HepG2 (cell line): Measurements from ENCODE around the gene PLCL1. TPM values are rescaled to one million over a fixed set of nuclear protein-coding genes. Genes with fewer than 3 reads are reported as not detected.

Experiments used
- ATAC-seq: fragments of 200-7000 bp; cut with Tn5 transposase; 3 replicates; pipeline ENCODE4 v1.9.1; 2020; ENCODE audit warnings: mild to moderate bottlenecking, moderate library complexity
- BruUV-seq: library from RNA; stranded (reverse); fragments of 400-500 nt; replicated peaks from 2 replicates; lab custom pipeline; 2021; lab: Mats Ljungman, UMichigan
- CTCF ChIA-PET: fragments of 300-600 bp; formaldehyde crosslinking; extraction: SDS; loops from one replicate; lab custom pipeline; 2021; ENCODE audit warnings: low total read pairs, inconsistent platforms, low intra/inter-chr PET ratio; lab: Yijun Ruan, JAX
- POLR2A ChIA-PET: fragments of 350-600 bp; sonication (Branson Sonifier 250); formaldehyde crosslinking; loops from one replicate; lab custom pipeline; 2020; ENCODE audit warnings: antibody characterized with exemption, inconsistent platforms; lab: Yijun Ruan, JAX
- DNase-seq: peaks from one replicate; pipeline ENCODE4 v3.0.0-alpha.2; 2015; ENCODE audit warnings: low spot score
- FAIRE-seq: peaks from 3 replicates; lab custom pipeline; 2011; peaks lifted over from hg19 to GRCh38; lab: Jason Lieb, UNC
- H2AFZ ChIP-seq: one replicate; pipeline ENCODE4 v1.6.1; 2011; ENCODE audit warnings: low read length, inconsistent platforms
- H3K27ac ChIP-seq: fragments of 300-600 bp; 3 replicates; pipeline ENCODE4 v1.8.0; 2011; ENCODE audit warnings: mixed run types, mild to moderate bottlenecking, mixed read lengths, low read length, inconsistent platforms; ENCODE audit not compliant: insufficient read depth; ENCODE audit errors: extremely low read length
- H3K27me3 ChIP-seq, 2 experiments: fragments of 200-600 bp in 1 of 2; 2 replicates in 1 of 2; 3 replicates in 1 of 2; pipeline versions ENCODE4 v1.6.0 to v1.8.0; 2011; ENCODE audit warnings: low read length in 2 of 2, mild to moderate bottlenecking in 2 of 2, moderate library complexity in 2 of 2, inconsistent platforms in 1 of 2; ENCODE audit not compliant: insufficient read depth in 2 of 2, control insufficient read depth in 1 of 2
- H3K36me3 ChIP-seq, 2 experiments: fragments of 200-600 bp in 1 of 2; replicated peaks in 1 of 2; 2 replicates in 1 of 2; 3 replicates in 1 of 2; pipeline versions ENCODE4 v1.5.1 to v1.8.0; 2011; ENCODE audit warnings: low read length in 2 of 2, inconsistent platforms in 1 of 2; ENCODE audit not compliant: insufficient read depth in 2 of 2, control insufficient read depth in 1 of 2
- H3K4me1 ChIP-seq: 2 replicates; pipeline ENCODE4 v1.5.1; 2012; ENCODE audit warnings: low read length, inconsistent platforms; ENCODE audit not compliant: insufficient read depth
- H3K4me2 ChIP-seq: 2 replicates; pipeline ENCODE4 v1.6.0; 2011; ENCODE audit warnings: low read depth, low read length, inconsistent platforms
- H3K4me3 ChIP-seq, 3 experiments: fragments of 200-600 bp in 1 of 3; sonication (generic), shearing (Covaris generic) in 1 of 3; replicated peaks in 1 of 3; 2 replicates each; pipeline ENCODE4 v1.5.1; 2011 to 2016; ENCODE audit warnings: low read length in 3 of 3, inconsistent platforms in 2 of 3, low read depth in 2 of 3, mild to moderate bottlenecking in 2 of 3, control low read depth in 1 of 3, mixed read lengths in 1 of 3; ENCODE audit not compliant: insufficient read depth in 1 of 3
- H3K79me2 ChIP-seq: one replicate; pipeline ENCODE4 v1.6.1; 2011; ENCODE audit warnings: low read length, inconsistent platforms; ENCODE audit not compliant: insufficient read depth
- H3K9ac ChIP-seq: 2 replicates; pipeline ENCODE4 v1.6.0; 2011; ENCODE audit warnings: mild to moderate bottlenecking, low read depth, low read length, inconsistent platforms; ENCODE audit not compliant: insufficient read depth
- H3K9me3 ChIP-seq: 2 replicates; pipeline ENCODE4 v1.5.1; 2012; ENCODE audit warnings: mild to moderate bottlenecking, low read length
- H4K20me1 ChIP-seq: 2 replicates; pipeline ENCODE4 v1.6.0; 2011; ENCODE audit warnings: inconsistent platforms, mild to moderate bottlenecking, low read length, moderate library complexity; ENCODE audit not compliant: insufficient read depth
- KIAA2018 ChIP-seq: sonication (generic); formaldehyde crosslinking; IDR thresholded peaks from 2 replicates; pipeline ENCODE4 v1.5.0; 2020; ENCODE audit warnings: mild to moderate bottlenecking, missing genetic modification reagents, borderline replicate concordance
- MAFK ChIP-seq, 2 experiments: IDR thresholded peaks in 1 of 2; conservative IDR thresholded peaks in 1 of 2; 2 replicates each; pipeline ENCODE4 v1.6.1; 2011; ENCODE audit warnings: improper control_type of control experiment in 2 of 2, low read length in 2 of 2
- MBNL3 ChIP-seq: fragments of 250-450 bp; sonication (Bioruptor Pico); conservative IDR thresholded peaks from 2 replicates; pipeline ENCODE4 v1.8.0; 2022; ENCODE audit warnings: mild to moderate bottlenecking, inconsistent platforms
- POLR2AphosphoS2 ChIP-seq: IDR thresholded peaks from 2 replicates; pipeline ENCODE4 v1.6.1; 2011; ENCODE audit warnings: low read depth, low read length, improper control_type of control experiment
- WGBS: methylation state at CpG from one replicate; pipeline ENCODE4 v1.1.6; 2017; ENCODE audit warnings: low lambda C conversion rate; 5-methylcytosine and 5-hydroxymethylcytosine counted together
- in situ Hi-C: cut with HindIII; loops from 2 replicates; pipeline ENCODE4 v1.10.0; 2017; ENCODE audit warnings: low pct_unique_long_range_greater_than_20kb; ENCODE audit not compliant: extremely low pct_ligation_motif_present
- intact Hi-C: fragments of 100-400 bp; cut with micrococcal nuclease; formaldehyde crosslinking; loops from one replicate; pipeline ENCODE4 v1.10.0; 2022; ENCODE audit not compliant: unreplicated experiment
- polyA plus RNA-seq, 8 experiments: library from polyadenylated mRNA; depleted of rRNA in 3 of 8; stranded (reverse) in 7 of 8; unstranded in 1 of 8; fragments of >200 nt; fragmentation: Illumina TruSeq in 4 of 8; extraction: Trizol in 4 of 8; gene quantifications; 2 replicates each; pipeline versions ENCODE4 v1.2.1 to v1.2.3, GENCODE V29; 2011 to 2016; ENCODE audit warnings: low read depth in 4 of 8, missing spikeins in 1 of 8, mixed read lengths in 1 of 8; ENCODE audit not compliant: insufficient read depth in 1 of 8
- total RNA-seq, 5 experiments: library from RNA; depleted of rRNA; stranded (reverse); fragments of >200 nt; fragmentation: Illumina TruSeq; extraction: Trizol; gene quantifications; 2 replicates each; pipeline ENCODE4 v1.2.3, GENCODE V29; 2016; ENCODE audit warnings: low read depth in 1 of 5
- TF ChIP-seq, protein P1 (sequence below): sonication (generic); formaldehyde crosslinking; conservative IDR thresholded peaks from 2 replicates; pipeline ENCODE4 v1.8.0; 2022; ENCODE audit warnings: missing genetic modification reagents
- TF ChIP-seq, protein P2 (sequence below): sonication (generic); formaldehyde crosslinking; IDR thresholded peaks from 2 replicates; pipeline ENCODE4 v1.4.0; 2020; ENCODE audit warnings: missing genetic modification reagents, mild to moderate bottlenecking, borderline replicate concordance

PLCL1 gene
- total and polyA plus RNA-seq, 2 of the 13 experiments (the other 11 are each of a cell fraction or from before 2014, with no cell fraction given), result not detected

GRCh38 chr2:197998702-197999101, 194.3 kb downstream of the PLCL1 start:
- Histone ChIP-seq H3K27ac (no peak overlapping the region), H3K9me3 (no peaks in the 10 kb centered on the region), H3K9ac (no peak overlapping the region), H3K4me3 (no peak overlapping the region), H3K36me3 (no peaks in the 10 kb centered on the region), H4K20me1 (no peaks in the 10 kb centered on the region), H3K4me2 (no peak overlapping the region), H3K27me3 (no peaks in the 10 kb centered on the region; a peak in 1 of 5 replicates), H3K79me2 (no peaks in the 10 kb centered on the region), H2AFZ (no peak overlapping the region), H3K4me1 (no peaks in the 10 kb centered on the region)
- ATAC-seq, result no peak
- BruUV-seq, result no TSS peak
- in situ Hi-C loops (no loop called here), intact Hi-C loops (no loop called here)
- DNase-seq, result no peak
- ChIA-PET POLR2A (no interaction called here), CTCF (no interaction called here)
- 17% methylated on average over 3 of the region's 3 CpGs for WGBS
- FAIRE-seq, result no peak
- no peak for TF ChIP-seq MAFK (conservative IDR thresholded peaks at IDR 0.05 in 1 of 2, IDR thresholded peaks at IDR 0.05 in 1 of 2; ENCODE audit: low read length in 2 of 2)
- TF ChIP-seq, protein P1, sequence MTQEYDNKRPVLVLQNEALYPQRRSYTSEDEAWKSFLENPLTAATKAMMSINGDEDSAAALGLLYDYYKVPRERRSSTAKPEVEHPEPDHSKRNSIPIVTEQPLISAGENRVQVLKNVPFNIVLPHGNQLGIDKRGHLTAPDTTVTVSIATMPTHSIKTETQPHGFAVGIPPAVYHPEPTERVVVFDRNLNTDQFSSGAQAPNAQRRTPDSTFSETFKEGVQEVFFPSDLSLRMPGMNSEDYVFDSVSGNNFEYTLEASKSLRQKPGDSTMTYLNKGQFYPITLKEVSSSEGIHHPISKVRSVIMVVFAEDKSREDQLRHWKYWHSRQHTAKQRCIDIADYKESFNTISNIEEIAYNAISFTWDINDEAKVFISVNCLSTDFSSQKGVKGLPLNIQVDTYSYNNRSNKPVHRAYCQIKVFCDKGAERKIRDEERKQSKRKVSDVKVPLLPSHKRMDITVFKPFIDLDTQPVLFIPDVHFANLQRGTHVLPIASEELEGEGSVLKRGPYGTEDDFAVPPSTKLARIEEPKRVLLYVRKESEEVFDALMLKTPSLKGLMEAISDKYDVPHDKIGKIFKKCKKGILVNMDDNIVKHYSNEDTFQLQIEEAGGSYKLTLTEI (CRISPR knock-in tag), result no peak
- TF ChIP-seq POLR2AphosphoS2, result no peak
- TF ChIP-seq MBNL3 (CRISPR knock-in tag), result no peak
- TF ChIP-seq KIAA2018, result no peak
- TF ChIP-seq, protein P2, sequence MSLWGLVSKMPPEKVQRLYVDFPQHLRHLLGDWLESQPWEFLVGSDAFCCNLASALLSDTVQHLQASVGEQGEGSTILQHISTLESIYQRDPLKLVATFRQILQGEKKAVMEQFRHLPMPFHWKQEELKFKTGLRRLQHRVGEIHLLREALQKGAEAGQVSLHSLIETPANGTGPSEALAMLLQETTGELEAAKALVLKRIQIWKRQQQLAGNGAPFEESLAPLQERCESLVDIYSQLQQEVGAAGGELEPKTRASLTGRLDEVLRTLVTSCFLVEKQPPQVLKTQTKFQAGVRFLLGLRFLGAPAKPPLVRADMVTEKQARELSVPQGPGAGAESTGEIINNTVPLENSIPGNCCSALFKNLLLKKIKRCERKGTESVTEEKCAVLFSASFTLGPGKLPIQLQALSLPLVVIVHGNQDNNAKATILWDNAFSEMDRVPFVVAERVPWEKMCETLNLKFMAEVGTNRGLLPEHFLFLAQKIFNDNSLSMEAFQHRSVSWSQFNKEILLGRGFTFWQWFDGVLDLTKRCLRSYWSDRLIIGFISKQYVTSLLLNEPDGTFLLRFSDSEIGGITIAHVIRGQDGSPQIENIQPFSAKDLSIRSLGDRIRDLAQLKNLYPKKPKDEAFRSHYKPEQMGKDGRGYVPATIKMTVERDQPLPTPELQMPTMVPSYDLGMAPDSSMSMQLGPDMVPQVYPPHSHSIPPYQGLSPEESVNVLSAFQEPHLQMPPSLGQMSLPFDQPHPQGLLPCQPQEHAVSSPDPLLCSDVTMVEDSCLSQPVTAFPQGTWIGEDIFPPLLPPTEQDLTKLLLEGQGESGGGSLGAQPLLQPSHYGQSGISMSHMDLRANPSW (CRISPR knock-in tag), result no peak
